Caki2 (cell line): ENCODE data around the gene ARHGAP45. TPM values are rescaled to one million over a fixed set of nuclear protein-coding genes. Genes with fewer than 3 reads are reported as not detected.

Source experiments
- DNase-seq: peaks from one replicate; pipeline ENCODE4 v3.0.0-alpha.2; 2015; ENCODE audit warnings: low read depth
- in situ Hi-C: cut with HindIII; loops from 2 replicates; pipeline ENCODE4 v1.10.0; 2016; ENCODE audit warnings: low sequenced_read_pairs, low pct_unique_long_range_greater_than_20kb, mixed read lengths
- total RNA-seq: library from RNA; depleted of rRNA; stranded (reverse); fragments of >200 nt; shearing (Covaris generic); gene quantifications from 2 replicates; pipeline ENCODE4 v1.2.3, GENCODE V29; 2014; ENCODE audit warnings: low replicate concordance; rRNA removed

Gene ARHGAP45
- total RNA-seq, 1 experiment from 2014 or later = 17.3 TPM

GRCh38 chr19:1135454-1135853 lies 68.5 kb downstream of the ARHGAP45 start:
- no peak for DNase-seq
- in situ Hi-C loops = no loop called here

GRCh38 chr19:1136201-1136600 lies 69.2 kb downstream of the ARHGAP45 start:
- no peak for DNase-seq
- in situ Hi-C loops = no loop called here

Other genes starting within 250 kb of the ARHGAP45 start
- 3.1 and 13.6 TPM in 2 replicates for gene PLPPR3, start 245.2 kb upstream of the ARHGAP45 start, total RNA-seq
- gene AZU1, start 239.3 kb upstream of the ARHGAP45 start, total RNA-seq = not detected in 2 replicates
- gene PRTN3, start 226.2 kb upstream of the ARHGAP45 start, total RNA-seq = 0.14 TPM in 1 of 2 replicates, not detected in the other
- gene ELANE, start 214.9 kb upstream of the ARHGAP45 start, total RNA-seq = not detected in 2 replicates
- 6.8 and 9.9 TPM in 2 replicates for gene CFD, start 207.5 kb upstream of the ARHGAP45 start, total RNA-seq
- gene MED16, start 174.0 kb upstream of the ARHGAP45 start, total RNA-seq = 17.3 and 26.9 TPM in 2 replicates
- gene RNU6-9, start 173.7 kb upstream of the ARHGAP45 start, total RNA-seq = not detected in 2 replicates
- gene R3HDM4, start 153.9 kb upstream of the ARHGAP45 start, total RNA-seq = 6.2 and 34.0 TPM in 2 replicates
- gene KISS1R, start 149.8 kb upstream of the ARHGAP45 start, total RNA-seq = not detected in 2 replicates
- 7.8 and 12.2 TPM in 2 replicates for gene ARID3A, start 141.1 kb upstream of the ARHGAP45 start, total RNA-seq
- 99.1 and 111 TPM in 2 replicates for gene WDR18, start 82.8 kb upstream of the ARHGAP45 start, total RNA-seq
- gene GRIN3B, start 66.7 kb upstream of the ARHGAP45 start, total RNA-seq = not detected in 2 replicates
- 61.5 and 120 TPM in 2 replicates for gene TMEM259, start 46.0 kb upstream of the ARHGAP45 start, total RNA-seq
- gene RNU6-2, start 45.6 kb upstream of the ARHGAP45 start, total RNA-seq = not detected in 2 replicates
- 78.5 and 93.1 TPM in 2 replicates for gene CNN2, start 40.6 kb upstream of the ARHGAP45 start, total RNA-seq
- gene ABCA7, start 27.1 kb upstream of the ARHGAP45 start, total RNA-seq = 10.5 and 32.1 TPM in 2 replicates
- gene POLR2E, start 28.2 kb downstream of the ARHGAP45 start, total RNA-seq = 119 and 180 TPM in 2 replicates
- gene GPX4, start 36.8 kb downstream of the ARHGAP45 start, total RNA-seq = 693 and 719 TPM in 2 replicates
- gene SBNO2, start 107.1 kb downstream of the ARHGAP45 start, total RNA-seq = 20.1 and 23.7 TPM in 2 replicates
- gene STK11, start 138.6 kb downstream of the ARHGAP45 start, total RNA-seq = 74.2 and 78.3 TPM in 2 replicates
- 0.24 and 1.9 TPM in 2 replicates for gene CBARP, start 170.8 kb downstream of the ARHGAP45 start, total RNA-seq
- gene ATP5F1D, start 174.6 kb downstream of the ARHGAP45 start, total RNA-seq = 17.9 and 24.9 TPM in 2 replicates
- 5.8 and 7.6 TPM in 2 replicates for gene MIDN, start 181.4 kb downstream of the ARHGAP45 start, total RNA-seq
- 51.1 and 84.1 TPM in 2 replicates for gene CIRBP, start 202.2 kb downstream of the ARHGAP45 start, total RNA-seq
- gene FAM174C, start 208.4 kb downstream of the ARHGAP45 start, total RNA-seq = 24.8 and 29.5 TPM in 2 replicates
- gene EFNA2, start 218.7 kb downstream of the ARHGAP45 start, total RNA-seq = not detected in 2 replicates